ENCODE results near the gene RTN4R.

Gene RTN4R

DNA sequence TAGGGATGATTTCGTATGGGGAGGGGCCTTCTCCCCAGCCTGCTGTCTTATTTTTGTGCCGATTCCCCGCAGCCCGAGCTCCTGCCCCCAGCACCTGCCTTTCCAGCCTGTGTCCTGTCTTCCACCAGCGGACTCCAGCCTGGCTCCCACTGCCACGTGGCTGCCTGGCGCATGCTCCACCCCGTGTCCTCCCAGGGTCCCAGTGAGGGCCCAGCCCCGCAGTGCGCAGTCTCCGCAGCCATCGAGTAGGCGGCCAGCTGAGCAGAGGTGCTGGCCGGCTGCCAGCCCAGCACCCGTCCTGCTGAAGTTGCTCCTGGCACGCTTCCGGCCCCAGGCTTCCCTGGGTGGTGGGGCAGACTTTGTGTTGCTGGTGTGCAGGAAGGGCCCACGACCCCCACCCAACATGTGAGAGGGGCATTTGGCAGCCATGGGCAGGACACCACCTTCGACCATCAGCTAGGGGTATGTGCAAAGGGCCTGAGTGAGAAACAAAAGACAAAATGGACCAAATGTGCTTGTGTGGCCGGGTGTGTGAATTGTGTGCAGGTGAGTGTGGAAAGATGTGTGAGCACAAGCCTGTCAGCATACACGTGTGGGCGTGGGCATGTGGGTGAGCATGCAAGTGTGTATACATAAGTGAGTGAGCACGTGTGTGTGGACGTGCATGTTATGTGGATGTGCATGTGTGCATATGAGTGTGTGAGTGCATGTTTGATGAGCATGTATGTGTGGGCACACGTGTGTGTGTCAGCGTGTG lies 55.9 kb downstream of the RTN4R start:
- no peak for DNase-seq

DNA sequence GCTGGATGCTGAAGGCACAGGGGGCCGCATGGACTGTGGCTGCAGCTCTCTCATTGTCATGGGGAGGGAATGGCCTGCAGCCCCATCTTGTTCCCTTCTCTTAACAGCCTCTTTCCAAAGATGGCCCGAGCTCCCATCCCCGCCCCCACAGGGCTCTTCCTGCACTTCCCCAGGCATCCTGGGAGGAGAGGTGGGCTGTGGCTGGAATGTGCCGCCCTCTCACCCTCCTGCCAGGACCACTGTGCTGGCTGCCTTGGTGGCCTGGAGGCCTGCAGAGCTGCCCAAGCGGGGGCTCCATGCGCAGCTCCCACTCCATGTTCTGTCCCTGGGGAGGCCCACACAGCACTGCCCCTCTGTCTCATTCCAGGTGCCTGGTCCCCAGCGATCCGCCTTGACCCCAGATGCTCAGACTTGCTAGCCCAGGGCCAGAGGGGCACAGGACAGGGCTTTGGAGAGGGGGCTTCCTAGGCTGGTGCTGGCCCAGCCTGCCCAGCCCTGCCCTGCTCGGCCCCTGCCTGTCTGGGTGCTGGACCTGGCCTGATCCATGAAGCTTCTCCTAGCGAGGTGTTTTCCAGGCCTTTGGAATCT lies 56.6 kb downstream of the RTN4R start:
- DNase-seq: no peak

DNA sequence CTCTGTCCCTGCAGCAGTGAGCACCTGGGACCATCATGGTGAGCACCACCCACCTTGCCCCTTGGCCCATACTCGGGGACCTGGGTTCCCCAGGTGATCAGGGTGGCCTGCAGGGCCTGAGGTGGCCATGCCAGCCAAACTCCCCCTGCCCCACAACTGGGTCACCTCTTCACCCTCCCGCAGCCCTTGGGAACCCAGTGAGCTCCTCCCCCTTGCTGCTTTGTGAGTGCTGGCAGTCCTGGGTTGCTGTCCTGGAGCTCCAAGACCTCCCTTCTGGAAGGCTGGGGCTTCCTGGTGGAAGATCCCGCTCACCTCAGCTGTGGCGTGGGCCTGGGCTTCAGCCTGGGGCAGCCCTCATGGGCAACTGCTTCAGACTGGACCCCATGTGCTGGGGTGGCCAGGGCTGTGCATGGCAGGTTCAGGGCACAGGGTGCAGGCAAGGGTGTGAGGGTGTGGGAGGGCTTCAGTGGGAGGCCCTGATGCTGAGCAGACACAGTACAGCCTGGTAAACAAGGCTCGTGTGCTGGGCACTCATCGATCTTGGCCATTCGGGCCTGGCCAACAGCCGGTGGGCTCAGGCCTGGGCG lies 57.6 kb downstream of the RTN4R start:
- DNase-seq: no peak

DNA sequence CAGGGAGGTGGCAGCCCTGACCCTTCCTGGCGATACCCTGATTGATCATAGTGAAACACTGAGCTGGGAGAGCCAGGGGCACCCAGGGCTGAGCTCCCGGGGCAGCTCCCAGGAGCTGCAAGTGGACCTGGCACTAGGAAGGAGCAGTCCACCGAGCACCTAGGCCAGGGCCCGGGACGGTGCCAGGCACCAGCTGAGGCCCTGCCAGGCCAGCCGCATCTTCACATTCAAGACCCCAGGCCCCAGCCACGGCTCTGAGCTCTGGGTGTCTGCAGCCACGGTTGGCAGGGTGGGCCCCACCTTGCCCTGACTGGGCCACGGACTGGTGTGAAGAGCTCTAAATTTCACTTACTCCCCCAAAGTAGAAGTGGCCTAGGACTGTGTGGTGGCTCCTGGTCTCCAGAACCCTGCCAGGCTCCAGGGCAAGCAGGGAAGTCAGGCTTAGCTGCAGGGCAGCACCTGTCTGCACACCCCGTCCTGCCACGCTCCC lies 58.3 kb downstream of the RTN4R start:
- no peak for DNase-seq

- no peak for DNase-seq
These were observed 59.3 kb downstream of the RTN4R start for GRCh38 chr22:20208713-20209310.

GRCh38 chr22:20207277-20208025 lies 60.7 kb downstream of the RTN4R start:
- DNase-seq: no peak

DNA sequence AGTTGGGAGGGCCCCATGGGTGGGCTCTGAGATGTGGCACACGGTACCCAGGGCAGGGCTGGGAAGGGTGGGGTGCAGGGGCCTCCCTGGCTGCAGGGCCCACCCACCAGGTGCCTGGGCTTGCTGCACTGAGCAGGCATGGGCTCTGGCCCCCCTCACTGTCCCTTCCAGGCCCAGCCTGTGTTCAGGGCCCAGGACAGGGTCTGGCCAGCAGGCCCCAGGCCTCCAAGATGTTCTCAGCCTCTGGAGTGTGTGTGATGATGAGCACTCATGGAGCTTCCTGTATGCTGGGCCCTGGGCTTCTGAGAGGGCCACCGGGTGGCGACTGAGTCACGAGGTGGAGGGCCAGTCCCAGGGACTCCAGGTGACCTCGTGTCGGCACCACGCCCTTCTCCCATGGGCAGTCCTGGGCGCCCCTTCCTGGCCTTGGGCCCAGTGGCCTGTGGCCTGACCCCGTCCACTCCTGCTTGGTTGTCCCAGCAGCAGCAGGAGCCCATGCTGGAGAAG lies 61.4 kb downstream of the RTN4R start:
- DNase-seq: peak; percentile 6

- DNase-seq: peak; percentile 76
These were observed 62.0 kb downstream of the RTN4R start for GRCh38 chr22:20205964-20206708.

GRCh38 chr22:20205464-20205963 lies 62.6 kb downstream of the RTN4R start:
- no peak for DNase-seq

DNA sequence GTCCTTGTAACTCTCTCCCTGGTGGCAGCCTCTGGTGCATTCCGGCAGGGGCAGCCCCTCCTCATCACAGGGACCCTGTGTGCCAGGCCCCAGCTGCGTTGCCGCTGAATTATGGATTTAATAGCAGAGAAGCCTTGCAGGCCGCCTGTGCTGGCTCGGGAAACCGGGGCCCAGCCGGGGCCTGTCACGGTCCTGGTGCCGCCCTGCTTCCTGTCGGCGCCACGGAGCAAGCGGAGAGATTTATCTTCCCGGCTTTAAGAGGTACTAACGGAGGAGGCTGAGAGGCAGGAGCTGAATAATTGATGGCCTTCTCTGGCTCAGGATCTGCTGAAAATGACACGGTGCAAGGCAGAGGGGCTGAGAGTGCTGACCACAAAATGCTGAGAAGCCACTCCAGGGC lies 63.3 kb downstream of the RTN4R start:
- no peak for DNase-seq

DNA sequence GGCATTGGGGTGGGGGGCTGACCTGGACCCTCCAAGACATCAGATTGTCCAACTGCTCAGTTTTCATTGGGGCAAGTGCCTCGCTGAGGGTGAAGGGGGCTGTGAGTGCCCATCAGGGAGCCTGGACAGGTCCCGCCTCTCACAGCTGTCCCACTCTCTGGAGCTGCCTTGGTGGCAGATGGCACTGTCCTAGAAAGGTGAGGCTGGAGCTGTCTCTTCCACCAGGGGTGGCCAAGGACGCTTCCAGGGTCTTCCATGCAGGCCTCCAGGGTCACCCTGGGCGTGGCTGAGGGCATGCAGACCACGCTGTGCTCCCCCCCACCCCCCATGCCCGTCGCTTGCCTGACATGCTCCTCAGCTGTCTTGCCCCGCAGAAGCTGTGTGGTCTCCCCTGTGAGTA lies 63.8 kb downstream of the RTN4R start:
- no peak for DNase-seq

- no peak for DNase-seq
These were observed 64.4 kb downstream of the RTN4R start for GRCh38 chr22:20203552-20204201.

- no peak for DNase-seq
These were observed 65.0 kb downstream of the RTN4R start for GRCh38 chr22:20203142-20203551.

- no peak for DNase-seq
These were observed 66.2 kb downstream of the RTN4R start for GRCh38 chr22:20201837-20202392.

- DNase-seq: no peak
These were observed 68.2 kb downstream of the RTN4R start for GRCh38 chr22:20199906-20200305.

- no peak for DNase-seq
These were observed 68.7 kb downstream of the RTN4R start for GRCh38 chr22:20199413-20199842.

- DNase-seq: no peak
These were observed 69.4 kb downstream of the RTN4R start for GRCh38 chr22:20198557-20199319.

GRCh38 chr22:20197407-20198030 lies 70.6 kb downstream of the RTN4R start:
- DNase-seq: no peak

- no peak for DNase-seq
These were observed 71.8 kb downstream of the RTN4R start for GRCh38 chr22:20196094-20196842.

All from CD4-positive, alpha-beta T cell treated with Interleukin-21 for 1 hour (primary cell).